Erythroblast (primary cell): Measurements from ENCODE around the gene ADRB1.

Experiments
- GATA1 ChIP-seq: IDR thresholded peaks from 2 replicates; pipeline ENCODE4 v1.6.1; 2011; ENCODE audit warnings: low read depth, mild to moderate bottlenecking, control low read depth, low read length, moderate library complexity
- POLR2A ChIP-seq: IDR thresholded peaks from 2 replicates; pipeline ENCODE4 v1.6.1; 2011; ENCODE audit warnings: mild to moderate bottlenecking, low read length

- TF ChIP-seq POLR2A = no peak
- TF ChIP-seq GATA1 = no peak
Observed at GRCh38 chr10:114002422-114002821, 41.2 kb upstream of the ADRB1 start.
